Type B pancreatic cell (in vitro differentiated cells): ENCODE data around the gene NEK9. TPM values are rescaled to one million over a fixed set of nuclear protein-coding genes. Genes with fewer than 3 reads are reported as not detected.

Experiments used
- DNase-seq: peaks from one replicate; pipeline ENCODE4 v3.0.0; 2021; ENCODE audit warnings: mixed read lengths; ENCODE audit not compliant: unreplicated experiment; ENCODE audit errors: extremely low spot score
- H3K27ac Mint-ChIP-seq: 2 replicates; pipeline ENCODE4 v1.8.0; 2021; ENCODE audit warnings: mild to moderate bottlenecking, mixed read lengths
- H3K27me3 Mint-ChIP-seq: 2 replicates; pipeline ENCODE4 v1.8.0; 2021; ENCODE audit warnings: mixed read lengths
- H3K36me3 Mint-ChIP-seq: 2 replicates; pipeline ENCODE4 v1.8.0; 2021; ENCODE audit warnings: mixed read lengths
- H3K4me1 Mint-ChIP-seq: one replicate; pipeline ENCODE4 v1.8.0; 2021; ENCODE audit warnings: mixed read lengths; ENCODE audit not compliant: unreplicated experiment
- H3K4me3 Mint-ChIP-seq: 2 replicates; pipeline ENCODE4 v1.8.0; 2021; ENCODE audit warnings: mild to moderate bottlenecking, mixed read lengths
- H3K9me3 Mint-ChIP-seq: 2 replicates; pipeline ENCODE4 v1.8.0; 2021; ENCODE audit warnings: mixed read lengths
- total RNA-seq: library from RNA; stranded (reverse); gene quantifications from 2 replicates; pipeline ENCODE4 v1.2.1, GENCODE V29; 2021; ENCODE audit warnings: low replicate concordance
- TF ChIP-seq, protein P1 (sequence below): fragments of 200-600 bp; sonication (generic); conservative IDR thresholded peaks from 2 replicates; pipeline ENCODE4 v1.5.0; 2021; ENCODE audit warnings: antibody characterized with exemption, mild to moderate bottlenecking

NEK9 gene
- total RNA-seq, 1 donor from 2014 or later, result 117 TPM

GRCh38 chr14:75098212-75098611 lies 28.6 kb downstream of the NEK9 start:
- Mint-ChIP-seq H3K36me3 (peaks cover 43% of the 10 kb centered on the region), H3K4me3 (no peak overlapping the region), H3K9me3 (no peaks in the 10 kb centered on the region), H3K4me1 (no peaks in the 10 kb centered on the region), H3K27ac (no peak overlapping the region), H3K27me3 (no peaks in the 10 kb centered on the region)
- TF ChIP-seq, protein P1, sequence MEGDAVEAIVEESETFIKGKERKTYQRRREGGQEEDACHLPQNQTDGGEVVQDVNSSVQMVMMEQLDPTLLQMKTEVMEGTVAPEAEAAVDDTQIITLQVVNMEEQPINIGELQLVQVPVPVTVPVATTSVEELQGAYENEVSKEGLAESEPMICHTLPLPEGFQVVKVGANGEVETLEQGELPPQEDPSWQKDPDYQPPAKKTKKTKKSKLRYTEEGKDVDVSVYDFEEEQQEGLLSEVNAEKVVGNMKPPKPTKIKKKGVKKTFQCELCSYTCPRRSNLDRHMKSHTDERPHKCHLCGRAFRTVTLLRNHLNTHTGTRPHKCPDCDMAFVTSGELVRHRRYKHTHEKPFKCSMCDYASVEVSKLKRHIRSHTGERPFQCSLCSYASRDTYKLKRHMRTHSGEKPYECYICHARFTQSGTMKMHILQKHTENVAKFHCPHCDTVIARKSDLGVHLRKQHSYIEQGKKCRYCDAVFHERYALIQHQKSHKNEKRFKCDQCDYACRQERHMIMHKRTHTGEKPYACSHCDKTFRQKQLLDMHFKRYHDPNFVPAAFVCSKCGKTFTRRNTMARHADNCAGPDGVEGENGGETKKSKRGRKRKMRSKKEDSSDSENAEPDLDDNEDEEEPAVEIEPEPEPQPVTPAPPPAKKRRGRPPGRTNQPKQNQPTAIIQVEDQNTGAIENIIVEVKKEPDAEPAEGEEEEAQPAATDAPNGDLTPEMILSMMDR, result no peak
- no peak for DNase-seq

DNA sequence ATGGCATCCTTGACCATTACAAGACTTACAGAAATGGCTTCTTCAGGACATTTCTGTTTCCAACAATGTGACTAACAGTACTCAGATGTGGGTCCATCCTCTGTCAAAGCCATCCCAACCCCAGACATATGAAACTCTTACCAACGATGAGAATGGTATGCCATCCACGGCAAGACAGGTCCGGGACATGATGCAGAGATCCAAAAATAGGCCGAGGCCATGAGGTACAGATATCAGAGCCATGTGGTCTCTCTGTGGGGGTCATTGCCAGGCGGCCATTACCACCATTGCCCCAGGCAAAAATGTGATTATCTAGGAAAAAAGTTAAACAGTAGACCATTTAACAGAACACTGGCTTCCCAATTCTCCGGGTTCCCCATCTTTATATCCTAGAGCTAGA lies 29.9 kb downstream of the NEK9 start:
- Mint-ChIP-seq H3K4me3 (no peak overlapping the region), H3K9me3 (no peaks in the 10 kb centered on the region), H3K27me3 (no peaks in the 10 kb centered on the region), H3K4me1 (no peaks in the 10 kb centered on the region), H3K36me3 (peaks cover 43% of the 10 kb centered on the region), H3K27ac (no peak overlapping the region)
- TF ChIP-seq, protein P1, result no peak
- DNase-seq, result no peak

GRCh38 chr14:75095690-75096089 lies 31.2 kb downstream of the NEK9 start:
- H3K27ac Mint-ChIP-seq, result no peak overlapping the region
- H3K4me3 Mint-ChIP-seq, result no peak overlapping the region
- no peaks in the 10 kb centered on the region for H3K9me3 Mint-ChIP-seq
- TF ChIP-seq, protein P1, result no peak
- H3K4me1 Mint-ChIP-seq, result no peaks in the 10 kb centered on the region
- peaks cover 38% of the 10 kb centered on the region for H3K36me3 Mint-ChIP-seq
- no peak for DNase-seq
- no peaks in the 10 kb centered on the region for H3K27me3 Mint-ChIP-seq

- TF ChIP-seq, protein P1, result no peak
- no peak for DNase-seq
- no peak overlapping the region for H3K4me3 Mint-ChIP-seq
- no peak overlapping the region for H3K27ac Mint-ChIP-seq
- no peaks in the 10 kb centered on the region for H3K4me1 Mint-ChIP-seq
- peaks cover 34% of the 10 kb centered on the region for H3K36me3 Mint-ChIP-seq
- H3K27me3 Mint-ChIP-seq, result no peaks in the 10 kb centered on the region
- H3K9me3 Mint-ChIP-seq, result no peaks in the 10 kb centered on the region
These were observed 32.0 kb downstream of the NEK9 start for GRCh38 chr14:75094896-75095295.

- H3K36me3 Mint-ChIP-seq, result peaks cover 23% of the 10 kb centered on the region
- no peak overlapping the region for H3K27ac Mint-ChIP-seq
- H3K4me1 Mint-ChIP-seq, result no peaks in the 10 kb centered on the region
- TF ChIP-seq, protein P1, result no peak
- no peaks in the 10 kb centered on the region for H3K27me3 Mint-ChIP-seq
- no peak for DNase-seq
- no peak overlapping the region for H3K4me3 Mint-ChIP-seq
- no peaks in the 10 kb centered on the region for H3K9me3 Mint-ChIP-seq
These were observed 34.1 kb downstream of the NEK9 start for GRCh38 chr14:75092698-75093097.

DNA sequence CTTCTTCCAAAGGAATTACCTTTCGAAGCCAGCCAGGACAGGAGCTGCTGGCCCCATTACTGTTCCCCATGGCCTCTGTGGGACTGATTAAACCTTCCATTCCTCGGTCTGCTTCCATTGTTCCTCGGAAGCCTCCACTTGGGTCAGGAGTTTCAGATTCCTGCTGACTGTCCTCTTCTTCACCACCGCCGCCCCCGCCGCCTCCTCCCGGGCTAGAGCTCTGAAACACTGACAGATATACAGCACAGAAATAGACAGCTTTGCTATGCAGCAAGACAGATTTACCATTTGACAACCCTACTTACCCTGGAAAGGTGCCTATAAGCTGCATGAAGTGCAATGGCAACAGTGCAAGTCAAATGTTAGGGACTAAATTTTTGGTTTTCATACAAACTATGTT lies 35.6 kb downstream of the NEK9 start:
- H3K4me3 Mint-ChIP-seq, result no peak overlapping the region
- no peaks in the 10 kb centered on the region for H3K9me3 Mint-ChIP-seq
- H3K27me3 Mint-ChIP-seq, result no peaks in the 10 kb centered on the region
- no peak overlapping the region for H3K27ac Mint-ChIP-seq
- H3K4me1 Mint-ChIP-seq, result no peaks in the 10 kb centered on the region
- H3K36me3 Mint-ChIP-seq, result peaks cover 18% of the 10 kb centered on the region
- DNase-seq, result no peak
- TF ChIP-seq, protein P1, result no peak
